Choroid plexus epithelial cell (primary cell): ENCODE results near the gene SLC22A3.
A peak's percentile ranks its signal among the peaks of the same experiment; 100 is the strongest.
"Not testable (repeated sequence)": the region's sequence is repeated elsewhere in the genome, so short reads cannot be mapped to it uniquely, and the experiment has no call there.

Source experiments
- DNase-seq: peaks from one replicate; pipeline ENCODE4 v3.0.0-alpha.2; 2010; ENCODE audit warnings: low read depth
- H3K4me3 ChIP-seq: 2 replicates; pipeline ENCODE4 v1.5.1; 2011; ENCODE audit warnings: low read depth, mild to moderate bottlenecking, control low read depth, low read length, moderate library complexity
- TF ChIP-seq, protein P1 (sequence below): conservative IDR thresholded peaks from 2 replicates; pipeline ENCODE4 v1.5.1; 2011; ENCODE audit warnings: low read depth, mild to moderate bottlenecking, control low read depth, inconsistent platforms, low read length, moderate library complexity

Gene SLC22A3, protein sequence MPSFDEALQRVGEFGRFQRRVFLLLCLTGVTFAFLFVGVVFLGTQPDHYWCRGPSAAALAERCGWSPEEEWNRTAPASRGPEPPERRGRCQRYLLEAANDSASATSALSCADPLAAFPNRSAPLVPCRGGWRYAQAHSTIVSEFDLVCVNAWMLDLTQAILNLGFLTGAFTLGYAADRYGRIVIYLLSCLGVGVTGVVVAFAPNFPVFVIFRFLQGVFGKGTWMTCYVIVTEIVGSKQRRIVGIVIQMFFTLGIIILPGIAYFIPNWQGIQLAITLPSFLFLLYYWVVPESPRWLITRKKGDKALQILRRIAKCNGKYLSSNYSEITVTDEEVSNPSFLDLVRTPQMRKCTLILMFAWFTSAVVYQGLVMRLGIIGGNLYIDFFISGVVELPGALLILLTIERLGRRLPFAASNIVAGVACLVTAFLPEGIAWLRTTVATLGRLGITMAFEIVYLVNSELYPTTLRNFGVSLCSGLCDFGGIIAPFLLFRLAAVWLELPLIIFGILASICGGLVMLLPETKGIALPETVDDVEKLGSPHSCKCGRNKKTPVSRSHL

DNA sequence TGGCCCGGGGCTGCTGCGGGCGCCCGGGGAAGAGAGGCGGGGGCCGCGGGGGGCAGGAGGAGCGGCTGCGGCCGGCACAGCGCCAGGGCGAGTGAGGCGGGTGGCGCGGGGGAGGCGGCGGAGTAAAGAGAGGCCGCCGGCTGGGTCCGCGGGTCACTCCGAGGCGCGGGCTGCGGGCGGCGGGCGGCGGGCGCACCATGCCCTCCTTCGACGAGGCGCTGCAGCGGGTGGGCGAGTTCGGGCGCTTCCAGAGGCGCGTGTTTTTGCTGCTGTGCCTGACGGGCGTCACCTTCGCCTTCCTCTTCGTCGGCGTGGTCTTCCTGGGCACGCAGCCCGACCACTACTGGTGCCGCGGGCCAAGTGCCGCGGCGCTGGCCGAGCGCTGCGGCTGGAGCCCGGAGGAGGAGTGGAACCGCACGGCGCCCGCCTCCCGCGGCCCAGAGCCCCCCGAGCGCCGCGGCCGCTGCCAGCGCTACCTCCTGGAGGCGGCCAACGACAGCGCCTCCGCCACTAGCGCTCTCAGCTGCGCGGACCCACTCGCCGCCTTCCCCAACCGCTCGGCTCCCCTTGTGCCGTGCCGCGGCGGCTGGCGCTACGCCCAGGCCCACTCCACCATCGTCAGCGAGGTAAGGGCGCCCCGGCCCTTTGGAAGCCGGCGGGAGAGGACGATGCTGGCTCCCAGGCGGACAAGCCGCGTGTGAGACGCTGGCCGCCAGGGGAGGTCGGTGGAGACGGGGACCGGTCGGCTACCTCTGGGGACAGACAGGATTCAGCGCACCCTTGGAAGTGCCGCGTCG is at the start of gene SLC22A3:
TSS of gene SLC22A3 (plus strand) at position 156 of the 797 bp plus-strand sequence. CDS start at position 198, 42 bp downstream.
- H3K4me3 ChIP-seq, result peak within 1 kb of the TSS; percentile 50
- DNase-seq, result peak; percentile 15
- TF ChIP-seq, protein P1, sequence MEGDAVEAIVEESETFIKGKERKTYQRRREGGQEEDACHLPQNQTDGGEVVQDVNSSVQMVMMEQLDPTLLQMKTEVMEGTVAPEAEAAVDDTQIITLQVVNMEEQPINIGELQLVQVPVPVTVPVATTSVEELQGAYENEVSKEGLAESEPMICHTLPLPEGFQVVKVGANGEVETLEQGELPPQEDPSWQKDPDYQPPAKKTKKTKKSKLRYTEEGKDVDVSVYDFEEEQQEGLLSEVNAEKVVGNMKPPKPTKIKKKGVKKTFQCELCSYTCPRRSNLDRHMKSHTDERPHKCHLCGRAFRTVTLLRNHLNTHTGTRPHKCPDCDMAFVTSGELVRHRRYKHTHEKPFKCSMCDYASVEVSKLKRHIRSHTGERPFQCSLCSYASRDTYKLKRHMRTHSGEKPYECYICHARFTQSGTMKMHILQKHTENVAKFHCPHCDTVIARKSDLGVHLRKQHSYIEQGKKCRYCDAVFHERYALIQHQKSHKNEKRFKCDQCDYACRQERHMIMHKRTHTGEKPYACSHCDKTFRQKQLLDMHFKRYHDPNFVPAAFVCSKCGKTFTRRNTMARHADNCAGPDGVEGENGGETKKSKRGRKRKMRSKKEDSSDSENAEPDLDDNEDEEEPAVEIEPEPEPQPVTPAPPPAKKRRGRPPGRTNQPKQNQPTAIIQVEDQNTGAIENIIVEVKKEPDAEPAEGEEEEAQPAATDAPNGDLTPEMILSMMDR, result no peak

DNA sequence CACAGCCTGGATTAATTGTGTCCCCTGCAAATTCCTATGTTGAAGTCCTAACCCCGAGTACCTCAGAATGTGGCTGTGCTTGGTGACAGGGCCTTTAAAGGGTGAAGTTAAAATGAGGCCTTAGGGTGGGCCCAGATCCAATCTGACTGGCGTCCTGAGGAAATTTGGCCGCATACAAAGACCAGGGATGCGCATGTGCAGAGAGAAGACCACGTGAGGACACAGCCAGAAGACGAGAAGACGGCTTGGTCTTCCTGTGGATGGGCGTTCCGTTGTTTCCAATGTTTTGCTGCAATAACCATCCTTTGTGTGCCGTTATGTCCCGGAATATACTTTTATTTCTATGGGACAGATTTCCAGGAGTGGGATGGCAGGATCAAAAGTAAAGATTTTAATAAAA is 48.6 kb upstream of the SLC22A3 start:
- DNase-seq, result no peak
- TF ChIP-seq, protein P1, result no peak
- no peak overlapping the region for H3K4me3 ChIP-seq

DNA sequence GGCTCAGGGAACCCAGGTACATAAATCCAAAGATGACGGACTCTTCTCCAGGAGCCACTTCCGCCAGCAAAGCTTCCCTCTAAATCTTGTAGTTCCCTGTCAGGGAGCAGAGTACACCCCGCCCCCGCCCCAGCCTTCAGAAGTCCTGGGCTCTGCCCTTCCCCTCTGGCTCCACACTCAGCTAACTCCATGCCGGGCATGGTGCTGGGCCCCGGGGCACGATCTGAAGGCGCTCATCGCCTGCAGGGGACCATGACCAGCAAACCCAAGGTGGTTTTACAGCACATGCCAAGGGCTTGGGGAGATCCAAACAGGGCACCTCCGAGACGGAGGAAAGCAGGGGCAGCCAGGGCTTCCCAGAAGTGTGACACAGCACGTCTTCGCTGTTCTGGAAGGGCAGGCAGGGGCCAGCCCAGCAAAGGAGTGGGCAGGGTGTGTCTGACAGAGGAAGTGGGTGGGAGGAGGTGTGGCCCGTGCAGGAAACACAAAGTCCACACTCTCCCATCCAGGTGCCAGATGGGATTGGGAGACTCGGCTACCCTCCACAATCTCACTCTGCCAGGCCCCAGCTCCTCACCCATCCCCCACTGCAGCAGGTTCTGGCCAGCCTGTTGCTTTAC is 48.0 kb upstream of the SLC22A3 start:
- no peak for DNase-seq
- TF ChIP-seq, protein P1, result no peak
- H3K4me3 ChIP-seq, result no peak overlapping the region

DNA sequence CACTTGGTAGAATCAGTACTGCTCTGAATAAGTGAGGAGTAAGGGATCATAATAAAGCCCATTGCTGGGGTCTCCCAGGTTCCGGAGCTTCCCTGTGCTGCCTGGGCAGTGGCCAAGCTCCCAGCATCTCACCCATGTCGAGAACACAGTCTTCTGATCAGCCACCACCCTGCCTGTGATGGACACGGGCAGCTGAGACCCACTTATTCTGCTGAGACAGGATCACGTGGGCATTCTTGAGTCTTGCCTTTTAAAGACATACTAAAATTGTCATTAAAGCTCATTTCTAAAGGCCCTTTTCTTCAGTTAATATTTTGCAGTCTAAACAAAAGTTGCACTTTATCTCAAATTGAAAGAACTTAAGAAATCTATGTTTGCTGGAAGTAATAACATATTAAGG is 46.8 kb upstream of the SLC22A3 start:
- no peak for DNase-seq
- TF ChIP-seq, protein P1, result no peak

DNA sequence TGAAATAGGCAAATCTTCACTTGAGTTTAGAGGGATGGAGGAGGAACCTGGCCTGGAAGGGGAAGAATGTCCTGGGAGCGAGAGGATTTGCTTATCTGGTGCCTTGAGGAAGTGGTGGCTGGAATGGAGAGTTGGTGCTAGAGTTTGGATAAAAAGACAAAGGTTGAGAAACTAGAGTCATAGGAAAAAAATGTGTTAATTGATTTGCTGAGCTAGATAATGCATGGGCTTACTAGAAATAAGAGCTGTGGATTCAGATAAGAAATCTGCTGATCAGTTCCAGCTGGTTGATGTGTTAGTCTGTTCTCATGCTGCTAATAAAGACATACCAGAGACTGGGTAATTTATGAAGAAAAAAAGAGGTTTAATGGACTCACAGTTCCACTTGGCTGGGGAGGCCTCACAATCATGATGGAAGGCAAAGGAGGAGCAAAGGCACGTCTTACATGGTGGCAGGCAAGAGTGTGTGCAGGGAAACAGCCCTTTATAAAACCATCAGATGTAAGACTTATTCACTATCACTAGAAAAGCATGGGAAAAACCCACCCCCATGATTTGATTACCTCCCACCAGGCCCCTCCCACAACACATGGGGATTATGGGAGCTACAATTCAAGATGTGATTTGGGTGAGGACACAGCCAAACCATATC is 45.6 kb upstream of the SLC22A3 start:
- not testable (repeated sequence) for DNase-seq, H3K4me3 ChIP-seq

More for the DNA sequence above, 46.8 kb upstream of the SLC22A3 start:
- no peak overlapping the region for H3K4me3 ChIP-seq

DNA sequence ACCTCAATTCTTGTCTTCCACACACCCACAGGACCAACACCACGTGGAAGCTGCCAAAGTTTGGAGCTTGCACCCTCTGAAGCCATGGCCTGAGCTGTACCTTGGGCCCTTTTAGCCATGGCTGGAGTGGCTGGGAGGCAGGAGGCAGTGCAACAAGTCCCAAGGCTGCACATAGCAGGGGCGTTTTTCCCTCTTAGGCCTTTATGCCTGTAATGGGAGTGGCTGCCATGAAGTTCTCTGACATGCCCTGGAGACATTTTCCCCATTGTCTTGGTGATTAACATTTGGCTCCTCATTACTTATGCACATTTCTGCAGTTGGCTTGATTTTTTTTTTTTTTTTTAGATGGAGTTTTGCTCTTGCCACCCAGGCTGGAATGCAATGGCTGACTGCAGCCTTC is 44.4 kb upstream of the SLC22A3 start:
- DNase-seq, result no peak
- H3K4me3 ChIP-seq, result no peak overlapping the region
- TF ChIP-seq, protein P1, result no peak
